Measurements from ENCODE around the gene SLC45A1.

Gene SLC45A1

GRCh38 chr1:8311068-8311718 is 6.7 kb upstream of the SLC45A1 start:
- DNase-seq (ENCODE audit: low read depth in 2 of 2): no peak

- DNase-seq (ENCODE audit: low read depth in 2 of 2): no peak
These were observed 5.4 kb upstream of the SLC45A1 start for GRCh38 chr1:8312235-8313218.

- no peak for DNase-seq (ENCODE audit: low read depth in 2 of 2)
These were observed 4.7 kb upstream of the SLC45A1 start for GRCh38 chr1:8313231-8313630.

- peak in 1 of 2 donors; percentile 5 for DNase-seq (ENCODE audit: low read depth in 2 of 2)
These were observed 3.3 kb upstream of the SLC45A1 start for GRCh38 chr1:8314346-8315280.

GRCh38 chr1:8315573-8316475 is 2.1 kb upstream of the SLC45A1 start:
- no peak for DNase-seq (ENCODE audit: low read depth in 2 of 2)

- no peak for DNase-seq (ENCODE audit: low read depth in 2 of 2)
These were observed 522 bp downstream of the SLC45A1 start for GRCh38 chr1:8318436-8318835.

GRCh38 chr1:8321612-8322011 is 3.7 kb downstream of the SLC45A1 start:
- DNase-seq (ENCODE audit: low read depth in 2 of 2): no peak

- no peak for DNase-seq (ENCODE audit: low read depth in 2 of 2)
These were observed 5.8 kb downstream of the SLC45A1 start for GRCh38 chr1:8323706-8324105.

- DNase-seq (ENCODE audit: low read depth in 2 of 2): no peak
These were observed 6.4 kb downstream of the SLC45A1 start for GRCh38 chr1:8324176-8324810.

- DNase-seq (ENCODE audit: low read depth in 2 of 2): no peak
These were observed 7.9 kb downstream of the SLC45A1 start for GRCh38 chr1:8325771-8326170.

- DNase-seq (ENCODE audit: low read depth in 2 of 2): no peak
These were observed 8.4 kb downstream of the SLC45A1 start for GRCh38 chr1:8326265-8326664.

- no peak for DNase-seq (ENCODE audit: low read depth in 2 of 2)
These were observed 10.4 kb downstream of the SLC45A1 start for GRCh38 chr1:8328271-8328670.

GRCh38 chr1:8329439-8329838 is 11.5 kb downstream of the SLC45A1 start:
- DNase-seq (ENCODE audit: low read depth in 2 of 2): no peak

GRCh38 chr1:8329858-8330257 is 11.9 kb downstream of the SLC45A1 start:
- DNase-seq (ENCODE audit: low read depth in 2 of 2): no peak

GRCh38 chr1:8330271-8331125 is 12.6 kb downstream of the SLC45A1 start:
- DNase-seq (ENCODE audit: low read depth in 2 of 2): no peak

- no peak for DNase-seq (ENCODE audit: low read depth in 2 of 2)
These were observed 14.9 kb downstream of the SLC45A1 start for GRCh38 chr1:8332806-8333205.

- DNase-seq (ENCODE audit: low read depth in 2 of 2): no peak
These were observed 15.5 kb downstream of the SLC45A1 start for GRCh38 chr1:8333246-8333987.

- DNase-seq (ENCODE audit: low read depth in 2 of 2): no peak
These were observed 16.4 kb downstream of the SLC45A1 start for GRCh38 chr1:8334106-8334851.
